NCI-H2081 (cell line): ENCODE results near the gene USP34.
"Not testable (repeated sequence)": the region's sequence is repeated elsewhere in the genome, so short reads cannot be mapped to it uniquely, and the experiment has no call there.

Experiments
- DNase-seq, 2 experiments: peaks; one replicate each; lab custom pipeline; 2025; lab: John Stamatoyannopoulos, UW

USP34 gene

GRCh38 chr2:61247204-61247812, 223.6 kb downstream of the USP34 start:
- DNase-seq, result no peak

DNA sequence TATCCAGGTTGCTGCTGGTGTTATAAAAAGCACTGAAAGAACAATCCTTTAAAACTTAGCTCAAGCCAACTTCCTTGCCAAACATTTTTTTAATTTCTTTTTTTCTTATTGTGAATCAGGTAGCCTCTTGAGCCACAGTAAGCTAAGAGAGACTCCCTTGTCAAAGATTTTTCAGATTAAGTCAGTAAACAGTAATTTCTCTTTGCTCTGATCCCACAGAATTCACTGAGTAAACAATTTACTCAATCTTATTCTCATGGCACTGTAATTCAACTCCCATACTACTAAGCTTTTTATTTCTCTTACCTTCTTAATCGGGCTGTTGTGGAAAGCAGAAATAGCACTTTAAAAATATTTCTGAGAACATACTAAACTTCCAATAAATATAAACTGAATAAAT, 226.2 kb downstream of the USP34 start:
- no peak for DNase-seq

DNA sequence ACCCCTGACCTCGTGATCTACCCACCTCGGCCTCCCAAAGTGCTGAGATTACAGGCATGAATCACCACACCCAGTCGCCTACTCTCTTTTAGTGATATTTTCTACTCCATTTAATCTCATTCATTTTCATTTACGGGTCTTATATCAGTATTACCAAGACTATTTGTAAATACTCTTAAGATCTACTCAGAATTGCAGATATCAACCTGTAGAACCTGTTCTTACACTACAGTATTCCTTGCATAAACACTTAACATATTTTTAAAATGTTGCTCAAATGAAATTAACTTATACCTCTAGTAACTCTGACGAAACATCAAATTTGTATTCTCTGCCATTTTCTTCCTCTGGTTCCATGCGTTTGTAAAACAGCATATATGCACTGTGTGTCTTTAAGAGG, 229.6 kb downstream of the USP34 start:
- DNase-seq, result no peak

- DNase-seq, result no peak
Measured at GRCh38 chr2:61238219-61239012, 232.5 kb downstream of the USP34 start.

DNA sequence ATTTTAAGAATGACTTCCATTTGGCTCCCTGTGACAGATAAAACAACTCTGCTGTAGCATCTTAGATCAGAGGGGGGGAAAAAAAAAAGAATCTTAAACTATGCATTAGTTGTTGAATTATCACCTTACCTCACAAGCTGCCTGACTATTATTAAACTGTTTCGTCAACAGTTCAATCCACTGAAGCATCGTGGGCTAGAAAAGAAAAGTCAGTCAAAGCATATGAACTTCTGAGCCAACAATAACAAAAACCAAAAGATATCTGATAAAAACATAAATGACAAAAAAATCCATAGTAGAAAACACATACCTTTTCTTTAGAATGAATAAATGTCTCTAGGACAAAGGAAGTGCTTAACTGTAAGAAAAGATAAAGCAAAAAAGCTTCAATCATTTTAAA, 235.2 kb downstream of the USP34 start:
- no peak for DNase-seq

- DNase-seq, result no peak
Measured at GRCh38 chr2:61233581-61233980, 237.3 kb downstream of the USP34 start.

- no peak for DNase-seq
Measured at GRCh38 chr2:61229936-61230335, 241.0 kb downstream of the USP34 start.

DNA sequence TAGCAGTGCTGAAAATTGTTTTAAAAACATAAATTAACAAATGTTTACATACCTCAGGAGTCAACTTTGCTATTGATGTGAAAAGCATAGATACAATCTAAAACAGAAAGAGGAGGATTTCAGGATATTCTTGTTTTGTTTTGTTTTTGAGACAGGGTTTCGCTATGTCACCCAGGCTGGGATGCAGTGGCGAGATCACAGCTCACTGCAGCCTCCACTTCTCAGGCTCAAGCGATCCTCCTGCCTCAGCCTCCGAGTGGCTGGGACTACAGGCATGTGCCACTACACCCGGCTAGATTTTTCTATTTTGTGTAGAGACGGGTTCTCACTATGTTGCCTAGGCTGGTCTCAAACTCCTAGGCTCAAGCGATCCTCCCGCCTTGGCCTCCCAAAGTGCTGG, 248.3 kb downstream of the USP34 start:
- DNase-seq, result no peak

GRCh38 chr2:61221819-61222218, 249.1 kb downstream of the USP34 start:
- DNase-seq, result no peak

DNA sequence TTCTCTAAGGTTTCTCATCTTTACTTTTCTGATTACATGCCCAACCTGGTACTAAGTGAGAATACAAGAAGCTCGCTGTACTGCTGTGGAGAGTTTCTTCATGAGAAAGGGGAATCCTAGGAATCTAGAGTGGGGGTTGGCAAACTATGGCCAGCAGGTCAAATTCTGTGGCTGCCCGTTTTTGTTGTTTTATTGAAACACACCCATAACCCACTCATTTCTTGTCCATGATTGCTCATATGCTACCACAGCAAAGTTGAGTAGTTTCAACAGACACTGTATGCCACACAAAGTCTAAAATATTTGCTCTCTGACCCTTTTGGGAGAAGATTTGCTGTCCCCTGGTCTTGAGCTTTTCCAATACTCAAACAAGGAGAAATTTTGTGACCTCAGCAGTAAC, 250.1 kb downstream of the USP34 start:
- no peak for DNase-seq

- DNase-seq, result no peak
Measured at GRCh38 chr2:61218817-61219170, 252.1 kb downstream of the USP34 start.

DNA sequence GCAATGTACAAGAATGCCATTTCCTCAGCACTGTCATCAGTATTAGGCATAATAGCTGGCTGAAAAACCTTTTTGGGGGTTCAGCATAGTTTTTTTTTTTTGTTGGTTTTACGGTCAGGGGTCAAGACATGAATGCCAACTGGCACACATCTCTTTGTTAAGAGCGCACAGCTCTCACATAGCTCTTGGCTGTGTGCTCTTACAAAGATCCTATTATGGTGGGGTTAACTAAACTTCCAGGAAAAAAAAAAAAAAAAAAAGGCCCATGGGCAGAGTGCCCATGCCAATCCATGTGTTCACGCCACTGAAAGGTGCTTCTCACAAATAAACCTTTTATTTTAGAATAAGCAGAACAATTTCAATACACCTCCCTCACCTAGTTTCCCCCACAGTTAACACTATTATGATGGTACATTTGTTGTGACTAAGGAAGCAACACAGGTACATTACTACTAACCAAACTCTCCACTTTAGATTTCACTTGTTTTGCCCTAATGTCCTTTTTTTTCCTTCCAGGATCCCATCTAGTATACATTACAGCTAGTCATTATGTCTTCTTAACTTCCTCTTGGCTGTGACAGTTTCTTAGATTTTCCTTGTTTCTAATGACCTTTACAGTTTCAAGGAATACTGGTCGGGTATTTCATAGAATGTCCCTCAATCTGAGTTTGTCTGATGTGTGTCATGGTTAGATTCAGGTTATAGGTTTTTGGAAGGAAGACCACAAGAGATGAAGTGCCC, 252.6 kb downstream of the USP34 start:
- DNase-seq, result no peak

- DNase-seq, result no peak
Measured at GRCh38 chr2:61214171-61214570, 256.7 kb downstream of the USP34 start.

DNA sequence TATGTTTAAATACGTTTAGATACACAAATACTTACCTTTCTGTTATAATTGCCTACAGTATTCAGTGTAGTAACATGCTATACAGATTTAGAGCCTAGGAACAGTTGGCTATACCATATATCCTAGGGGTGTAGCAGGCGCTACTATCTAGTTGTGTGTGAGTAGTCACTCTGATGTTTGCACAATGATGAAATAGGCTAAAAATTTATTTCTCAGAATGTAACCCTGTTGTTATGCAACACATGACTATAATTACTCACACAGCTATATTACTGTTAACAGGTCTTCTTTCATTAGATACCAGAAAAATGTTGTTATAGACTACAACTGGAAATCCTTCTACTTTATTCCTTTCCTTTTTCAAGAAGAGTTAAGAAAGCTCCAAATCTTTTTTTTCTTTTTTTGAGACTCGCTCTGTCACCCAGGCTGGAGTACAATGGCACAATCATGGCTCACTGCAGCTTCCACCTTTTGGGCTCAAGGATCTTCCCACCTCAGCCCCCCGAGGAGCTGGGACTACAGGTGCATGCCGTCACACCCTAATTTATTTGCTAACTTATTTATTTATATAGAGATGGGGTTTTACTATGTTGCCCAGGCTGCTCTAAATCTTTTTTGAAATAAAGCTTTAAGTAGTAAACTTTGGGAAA, 260.4 kb downstream of the USP34 start:
- no peak for DNase-seq

DNA sequence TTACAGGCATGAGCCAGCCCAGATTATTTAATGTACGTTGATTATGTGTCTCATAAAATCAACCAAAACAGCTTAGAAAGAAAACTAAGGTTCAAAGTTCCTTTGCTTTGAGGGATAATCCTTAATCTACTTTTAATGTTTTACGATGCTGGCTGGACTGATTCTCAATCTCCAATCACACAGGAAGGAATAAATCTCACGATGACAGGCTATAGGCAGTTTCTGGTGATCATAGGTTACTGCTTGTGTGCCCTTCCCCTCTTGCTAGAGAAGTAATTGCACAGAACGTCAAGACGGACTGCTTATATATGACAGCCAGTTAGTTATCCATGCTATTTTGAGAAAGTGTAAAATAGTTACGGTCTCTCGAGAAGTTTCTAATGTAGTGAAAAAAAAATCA, 265.8 kb downstream of the USP34 start:
- no peak for DNase-seq

- DNase-seq, result no peak
Measured at GRCh38 chr2:61196671-61197070, 274.2 kb downstream of the USP34 start.

- not testable (repeated sequence) for DNase-seq
Measured at GRCh38 chr2:61194646-61195045, 276.2 kb downstream of the USP34 start.

DNA sequence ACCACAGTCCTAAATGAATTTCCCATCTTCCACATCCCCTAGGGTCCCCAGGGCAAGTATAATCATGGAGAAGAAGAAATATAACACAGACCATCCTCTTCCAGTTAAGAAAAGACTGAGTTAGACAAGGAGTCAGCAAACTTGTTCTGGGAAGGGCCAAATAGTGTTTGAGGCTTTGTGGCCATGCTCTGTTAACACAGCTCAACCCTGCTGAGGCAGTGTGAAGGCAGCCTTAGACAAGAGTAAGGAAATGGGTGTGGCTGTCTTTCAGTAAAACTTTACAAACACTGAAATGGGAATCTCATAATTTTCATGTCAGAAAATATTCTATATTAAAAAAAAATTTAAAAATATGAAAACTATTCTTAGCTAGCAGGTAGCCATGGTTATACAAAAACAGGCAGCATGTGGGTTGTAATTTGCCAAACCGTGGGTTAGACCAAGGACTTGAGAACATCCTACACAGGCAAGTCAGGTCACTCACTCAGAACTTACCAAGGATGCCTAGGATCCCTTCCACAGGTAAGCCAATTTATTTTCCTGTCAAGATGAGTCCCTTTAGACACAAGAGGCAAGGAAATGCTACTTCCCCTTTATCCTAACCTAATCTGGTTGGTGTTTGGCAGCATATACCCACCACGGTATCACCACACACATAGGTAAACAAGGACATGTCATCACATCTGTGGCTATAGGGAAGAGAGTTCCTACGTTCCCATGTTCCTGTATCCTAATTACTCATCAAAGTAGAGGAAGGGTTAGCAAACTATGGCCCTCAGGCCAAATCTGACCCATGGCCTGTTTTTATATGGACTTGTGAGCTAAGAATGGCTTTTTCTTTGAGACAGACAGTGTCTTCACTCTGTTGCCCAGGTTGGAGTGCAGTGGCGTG, 277.0 kb downstream of the USP34 start:
- DNase-seq, result no peak

GRCh38 chr2:61187085-61187484, 283.8 kb downstream of the USP34 start:
- DNase-seq, result no peak

- DNase-seq, result no peak
Measured at GRCh38 chr2:61185231-61185728, 285.6 kb downstream of the USP34 start.

- no peak for DNase-seq
Measured at GRCh38 chr2:61184263-61184662, 286.6 kb downstream of the USP34 start.
